ENCODE data around the gene DAG1.

Gene DAG1

GRCh38 chr3:49469936-49470713, at the start of gene DAG1:
TSS of gene DAG1 (plus strand) at chr3:49470267. CDS start at chr3:49510535, 40,268 bp downstream.
- peak; percentile 94 for DNase-seq (ENCODE audit: low read depth)

GRCh38 chr3:49421890-49422378, 48.1 kb upstream of the DAG1 start:
- no peak for DNase-seq (ENCODE audit: low read depth)

GRCh38 chr3:49422379-49423248, 47.5 kb upstream of the DAG1 start, which contains the start of gene AMT:
TSS of gene AMT (minus strand) at chr3:49422473. CDS start at chr3:49422450, 23 bp downstream.
- DNase-seq (ENCODE audit: low read depth), result no peak

GRCh38 chr3:49424816-49425215, 45.3 kb upstream of the DAG1 start:
- no peak for DNase-seq (ENCODE audit: low read depth)

- DNase-seq (ENCODE audit: low read depth), result no peak
Observed at GRCh38 chr3:49427586-49427985, 42.5 kb upstream of the DAG1 start.

- no peak for DNase-seq (ENCODE audit: low read depth)
Observed at GRCh38 chr3:49428752-49429080, 41.4 kb upstream of the DAG1 start.

GRCh38 chr3:49434731-49435130, 35.3 kb upstream of the DAG1 start:
- DNase-seq (ENCODE audit: low read depth), result peak; percentile 26

- no peak for DNase-seq (ENCODE audit: low read depth)
Observed at GRCh38 chr3:49445391-49445790, 24.7 kb upstream of the DAG1 start.

GRCh38 chr3:49453621-49454020, 16.4 kb upstream of the DAG1 start:
- DNase-seq (ENCODE audit: low read depth), result no peak

GRCh38 chr3:49454458-49454857, 15.6 kb upstream of the DAG1 start:
- DNase-seq (ENCODE audit: low read depth), result peak; percentile 24

GRCh38 chr3:49454898-49455681, 15.0 kb upstream of the DAG1 start:
- no peak for DNase-seq (ENCODE audit: low read depth)

GRCh38 chr3:49456466-49456865, 13.6 kb upstream of the DAG1 start:
- peak; percentile 54 for DNase-seq (ENCODE audit: low read depth)

GRCh38 chr3:49460188-49460890, 9.7 kb upstream of the DAG1 start:
- DNase-seq (ENCODE audit: low read depth), result no peak

GRCh38 chr3:49460956-49461355, 9.1 kb upstream of the DAG1 start:
- no peak for DNase-seq (ENCODE audit: low read depth)

- peak; percentile 19 for DNase-seq (ENCODE audit: low read depth)
Observed at GRCh38 chr3:49461443-49462171, 8.5 kb upstream of the DAG1 start.

- DNase-seq (ENCODE audit: low read depth), result peak; percentile 71
Observed at GRCh38 chr3:49462222-49462621, 7.8 kb upstream of the DAG1 start.

GRCh38 chr3:49465270-49466034, 4.6 kb upstream of the DAG1 start:
- no peak for DNase-seq (ENCODE audit: low read depth)

GRCh38 chr3:49466085-49466484, 4.0 kb upstream of the DAG1 start:
- DNase-seq (ENCODE audit: low read depth), result no peak

- DNase-seq (ENCODE audit: low read depth), result peak; percentile 83
Observed at GRCh38 chr3:49469037-49469935, 781 bp upstream of the DAG1 start.
